HepG2 (cell line): ENCODE data around the gene CEP162. TPM values are rescaled to one million over a fixed set of nuclear protein-coding genes. Genes with fewer than 3 reads are reported as not detected.

ENCODE experiments used
- ATAC-seq: fragments of 200-7000 bp; cut with Tn5 transposase; 3 replicates; pipeline ENCODE4 v1.9.1; 2020; ENCODE audit warnings: mild to moderate bottlenecking, moderate library complexity
- BruUV-seq: library from RNA; stranded (reverse); fragments of 400-500 nt; replicated peaks from 2 replicates; lab custom pipeline; 2021; lab: Mats Ljungman, UMichigan
- CTCF ChIA-PET: fragments of 300-600 bp; formaldehyde crosslinking; extraction: SDS; loops from one replicate; lab custom pipeline; 2021; ENCODE audit warnings: low total read pairs, inconsistent platforms, low intra/inter-chr PET ratio; lab: Yijun Ruan, JAX
- POLR2A ChIA-PET: fragments of 350-600 bp; sonication (Branson Sonifier 250); formaldehyde crosslinking; loops from one replicate; lab custom pipeline; 2020; ENCODE audit warnings: antibody characterized with exemption, inconsistent platforms; lab: Yijun Ruan, JAX
- DNase-seq: peaks from one replicate; pipeline ENCODE4 v3.0.0-alpha.2; 2015; ENCODE audit warnings: low spot score
- FAIRE-seq: peaks from 3 replicates; lab custom pipeline; 2011; peaks lifted over from hg19 to GRCh38; lab: Jason Lieb, UNC
- H2AFZ ChIP-seq: one replicate; pipeline ENCODE4 v1.6.1; 2011; ENCODE audit warnings: low read length, inconsistent platforms
- H3K27ac ChIP-seq: fragments of 300-600 bp; 3 replicates; pipeline ENCODE4 v1.8.0; 2011; ENCODE audit warnings: mixed run types, mild to moderate bottlenecking, mixed read lengths, low read length, inconsistent platforms; ENCODE audit not compliant: insufficient read depth; ENCODE audit errors: extremely low read length
- H3K27me3 ChIP-seq, 2 experiments: fragments of 200-600 bp in 1 of 2; 2 replicates in 1 of 2; 3 replicates in 1 of 2; pipeline versions ENCODE4 v1.6.0 to v1.8.0; 2011; ENCODE audit warnings: low read length in 2 of 2, mild to moderate bottlenecking in 2 of 2, moderate library complexity in 2 of 2, inconsistent platforms in 1 of 2; ENCODE audit not compliant: insufficient read depth in 2 of 2, control insufficient read depth in 1 of 2
- H3K36me3 ChIP-seq, 2 experiments: fragments of 200-600 bp in 1 of 2; replicated peaks in 1 of 2; 2 replicates in 1 of 2; 3 replicates in 1 of 2; pipeline versions ENCODE4 v1.5.1 to v1.8.0; 2011; ENCODE audit warnings: low read length in 2 of 2, inconsistent platforms in 1 of 2; ENCODE audit not compliant: insufficient read depth in 2 of 2, control insufficient read depth in 1 of 2
- H3K4me1 ChIP-seq: 2 replicates; pipeline ENCODE4 v1.5.1; 2012; ENCODE audit warnings: low read length, inconsistent platforms; ENCODE audit not compliant: insufficient read depth
- H3K4me2 ChIP-seq: 2 replicates; pipeline ENCODE4 v1.6.0; 2011; ENCODE audit warnings: low read depth, low read length, inconsistent platforms
- H3K4me3 ChIP-seq, 3 experiments: fragments of 200-600 bp in 1 of 3; sonication (generic), shearing (Covaris generic) in 1 of 3; replicated peaks in 1 of 3; 2 replicates each; pipeline ENCODE4 v1.5.1; 2011 to 2016; ENCODE audit warnings: low read length in 3 of 3, inconsistent platforms in 2 of 3, low read depth in 2 of 3, mild to moderate bottlenecking in 2 of 3, control low read depth in 1 of 3, mixed read lengths in 1 of 3; ENCODE audit not compliant: insufficient read depth in 1 of 3
- H3K79me2 ChIP-seq: one replicate; pipeline ENCODE4 v1.6.1; 2011; ENCODE audit warnings: low read length, inconsistent platforms; ENCODE audit not compliant: insufficient read depth
- H3K9ac ChIP-seq: 2 replicates; pipeline ENCODE4 v1.6.0; 2011; ENCODE audit warnings: mild to moderate bottlenecking, low read depth, low read length, inconsistent platforms; ENCODE audit not compliant: insufficient read depth
- H3K9me3 ChIP-seq: 2 replicates; pipeline ENCODE4 v1.5.1; 2012; ENCODE audit warnings: mild to moderate bottlenecking, low read length
- H4K20me1 ChIP-seq: 2 replicates; pipeline ENCODE4 v1.6.0; 2011; ENCODE audit warnings: inconsistent platforms, mild to moderate bottlenecking, low read length, moderate library complexity; ENCODE audit not compliant: insufficient read depth
- ARID3A ChIP-seq: IDR thresholded peaks from 2 replicates; pipeline ENCODE4 v1.6.1; 2012; ENCODE audit warnings: low read depth, low read length, improper control_type of control experiment
- KAT7 ChIP-seq: IDR thresholded peaks from 2 replicates; pipeline ENCODE4 v1.6.1; 2018; ENCODE audit warnings: borderline replicate concordance, missing compliant biosample characterization
- MXD1 ChIP-seq: sonication (generic); formaldehyde crosslinking; IDR thresholded peaks from 2 replicates; pipeline ENCODE4 v1.4.0; 2020; ENCODE audit warnings: mild to moderate bottlenecking, missing genetic modification reagents
- NR0B2 ChIP-seq: sonication (generic); formaldehyde crosslinking; IDR thresholded peaks from 2 replicates; pipeline ENCODE4 v1.4.0; 2020; ENCODE audit warnings: mild to moderate bottlenecking, missing genetic modification reagents
- RERE ChIP-seq: IDR thresholded peaks from 2 replicates; pipeline ENCODE4 v1.6.1; 2016; ENCODE audit warnings: low read depth, missing genetic modification reagents, missing compliant biosample characterization
- SETDB1 ChIP-seq: sonication (generic); formaldehyde crosslinking; IDR thresholded peaks from 2 replicates; pipeline ENCODE4 v1.5.1; 2020; ENCODE audit warnings: missing genetic modification reagents, mild to moderate bottlenecking, borderline replicate concordance
- SRSF9 ChIP-seq: fragments of 200-400 bp; formaldehyde crosslinking; IDR thresholded peaks from 2 replicates; pipeline ENCODE4 v1.6.1; 2018; ENCODE audit warnings: borderline replicate concordance, mild to moderate bottlenecking, low read depth, low read length; ENCODE audit not compliant: insufficient read depth, poor library complexity, severe bottlenecking
- ZNF225 ChIP-seq: sonication (generic); formaldehyde crosslinking; IDR thresholded peaks from 2 replicates; pipeline ENCODE4 v1.4.0; 2020; ENCODE audit warnings: mild to moderate bottlenecking, missing genetic modification reagents
- ZNF367 ChIP-seq: sonication (generic); formaldehyde crosslinking; IDR thresholded peaks from 2 replicates; pipeline ENCODE4 v1.4.0; 2020; ENCODE audit warnings: missing genetic modification reagents, borderline replicate concordance
- WGBS: methylation state at CpG from one replicate; pipeline ENCODE4 v1.1.6; 2017; ENCODE audit warnings: low lambda C conversion rate; 5-methylcytosine and 5-hydroxymethylcytosine counted together
- in situ Hi-C: cut with HindIII; loops from 2 replicates; pipeline ENCODE4 v1.10.0; 2017; ENCODE audit warnings: low pct_unique_long_range_greater_than_20kb; ENCODE audit not compliant: extremely low pct_ligation_motif_present
- intact Hi-C: fragments of 100-400 bp; cut with micrococcal nuclease; formaldehyde crosslinking; loops from one replicate; pipeline ENCODE4 v1.10.0; 2022; ENCODE audit not compliant: unreplicated experiment
- polyA plus RNA-seq, 8 experiments: library from polyadenylated mRNA; depleted of rRNA in 3 of 8; stranded (reverse) in 7 of 8; unstranded in 1 of 8; fragments of >200 nt; fragmentation: Illumina TruSeq in 4 of 8; extraction: Trizol in 4 of 8; gene quantifications; 2 replicates each; pipeline versions ENCODE4 v1.2.1 to v1.2.3, GENCODE V29; 2011 to 2016; ENCODE audit warnings: low read depth in 4 of 8, missing spikeins in 1 of 8, mixed read lengths in 1 of 8; ENCODE audit not compliant: insufficient read depth in 1 of 8
- total RNA-seq, 5 experiments: library from RNA; depleted of rRNA; stranded (reverse); fragments of >200 nt; fragmentation: Illumina TruSeq; extraction: Trizol; gene quantifications; 2 replicates each; pipeline ENCODE4 v1.2.3, GENCODE V29; 2016; ENCODE audit warnings: low read depth in 1 of 5
- TF ChIP-seq, protein P1 (sequence below): sonication (generic); formaldehyde crosslinking; IDR thresholded peaks from 2 replicates; pipeline ENCODE4 v1.5.1; 2020; ENCODE audit warnings: mild to moderate bottlenecking, missing genetic modification reagents

The CEP162 gene
- total and polyA plus RNA-seq, 2 of the 13 experiments (the other 11 are each of a cell fraction or from before 2014, with no cell fraction given), result 0.50 to 7.9 TPM

DNA sequence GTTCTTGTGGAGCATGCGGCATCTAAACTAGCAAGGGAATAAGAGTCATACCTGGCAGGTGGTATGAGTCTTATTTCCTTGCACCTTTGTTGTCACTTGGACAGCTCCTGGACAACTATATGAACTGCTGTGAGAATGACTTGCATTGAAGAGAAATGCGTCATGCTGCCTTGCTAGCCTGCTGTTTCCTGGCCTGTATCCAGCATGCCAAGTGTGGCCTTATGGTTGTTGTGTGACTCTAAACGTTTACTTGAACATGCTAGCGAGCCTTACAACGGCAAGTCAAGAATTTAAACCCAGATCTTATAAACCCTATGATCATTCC, 90.4 kb downstream of the CEP162 start (continued):
- no peak for TF ChIP-seq RERE
- TF ChIP-seq ARID3A, result no peak

DNA sequence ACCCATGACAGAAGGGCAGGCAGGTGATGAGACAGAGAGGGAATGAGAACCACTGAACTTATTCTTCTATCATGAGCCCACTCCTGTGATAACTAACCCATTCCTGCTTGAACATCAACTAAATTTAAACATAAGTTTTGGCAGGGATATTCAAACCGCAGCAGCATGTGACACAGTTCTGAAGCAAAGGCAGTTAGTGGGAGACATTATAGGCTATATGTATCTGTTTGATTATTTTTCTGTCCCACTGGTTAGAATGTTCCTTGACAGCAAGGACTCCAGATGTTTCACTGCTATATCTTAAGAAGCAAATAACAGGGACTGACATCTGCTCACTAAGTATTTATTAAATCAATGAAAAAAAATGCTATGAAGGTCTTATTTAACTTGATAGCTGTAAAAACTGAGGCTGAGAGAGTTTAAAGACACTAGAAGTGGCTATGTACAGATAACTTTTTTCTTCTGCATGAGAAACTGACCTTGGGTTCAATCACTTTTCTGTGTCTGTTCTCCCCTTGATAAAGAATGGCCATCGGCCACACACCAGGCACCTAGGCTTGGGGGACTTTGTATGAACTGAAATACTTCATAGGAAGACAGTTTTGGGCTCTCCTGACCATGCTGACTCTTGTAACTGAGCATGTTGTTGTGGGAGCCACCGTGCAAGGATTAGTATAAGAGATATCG, 90.9 kb downstream of the CEP162 start:
- Histone ChIP-seq H3K9ac (no peak overlapping the region), H3K79me2 (no peaks in the 10 kb centered on the region), H3K27me3 (no peaks in the 10 kb centered on the region), H2AFZ (no peak overlapping the region), H3K4me3 (no peak overlapping the region), H3K4me1 (peaks cover 11% of the 10 kb centered on the region; the same call in 1 of the 2 replicates), H4K20me1 (no peaks in the 10 kb centered on the region), H3K4me2 (no peak overlapping the region), H3K27ac (no peak overlapping the region), H3K36me3 (peaks cover 2 to 4% of the 10 kb centered on the region in 2 experiments; a peak in 1 of 5 replicates), H3K9me3 (peaks cover 5% of the 10 kb centered on the region)
- in situ Hi-C loops (no loop called here), intact Hi-C loops (no loop called here)
- DNase-seq (no peak), FAIRE-seq (no peak), ATAC-seq (no peak)
- WGBS, result 91% methylated on average over 4 of the region's 4 CpGs
- CTCF ChIA-PET, result no interaction called here
- POLR2A ChIA-PET, result no interaction called here
- no TSS peak for BruUV-seq
- TF ChIP-seq ZNF225 (CRISPR knock-in tag), result no peak
- TF ChIP-seq KAT7 (CRISPR knock-in tag), result no peak
- TF ChIP-seq ZNF367, result no peak
- no peak for TF ChIP-seq MXD1 (CRISPR knock-in tag)
- no peak for TF ChIP-seq SETDB1 (CRISPR knock-in tag)
- no peak for TF ChIP-seq NR0B2 (CRISPR knock-in tag)
- no peak for TF ChIP-seq SRSF9
- TF ChIP-seq, protein P1, sequence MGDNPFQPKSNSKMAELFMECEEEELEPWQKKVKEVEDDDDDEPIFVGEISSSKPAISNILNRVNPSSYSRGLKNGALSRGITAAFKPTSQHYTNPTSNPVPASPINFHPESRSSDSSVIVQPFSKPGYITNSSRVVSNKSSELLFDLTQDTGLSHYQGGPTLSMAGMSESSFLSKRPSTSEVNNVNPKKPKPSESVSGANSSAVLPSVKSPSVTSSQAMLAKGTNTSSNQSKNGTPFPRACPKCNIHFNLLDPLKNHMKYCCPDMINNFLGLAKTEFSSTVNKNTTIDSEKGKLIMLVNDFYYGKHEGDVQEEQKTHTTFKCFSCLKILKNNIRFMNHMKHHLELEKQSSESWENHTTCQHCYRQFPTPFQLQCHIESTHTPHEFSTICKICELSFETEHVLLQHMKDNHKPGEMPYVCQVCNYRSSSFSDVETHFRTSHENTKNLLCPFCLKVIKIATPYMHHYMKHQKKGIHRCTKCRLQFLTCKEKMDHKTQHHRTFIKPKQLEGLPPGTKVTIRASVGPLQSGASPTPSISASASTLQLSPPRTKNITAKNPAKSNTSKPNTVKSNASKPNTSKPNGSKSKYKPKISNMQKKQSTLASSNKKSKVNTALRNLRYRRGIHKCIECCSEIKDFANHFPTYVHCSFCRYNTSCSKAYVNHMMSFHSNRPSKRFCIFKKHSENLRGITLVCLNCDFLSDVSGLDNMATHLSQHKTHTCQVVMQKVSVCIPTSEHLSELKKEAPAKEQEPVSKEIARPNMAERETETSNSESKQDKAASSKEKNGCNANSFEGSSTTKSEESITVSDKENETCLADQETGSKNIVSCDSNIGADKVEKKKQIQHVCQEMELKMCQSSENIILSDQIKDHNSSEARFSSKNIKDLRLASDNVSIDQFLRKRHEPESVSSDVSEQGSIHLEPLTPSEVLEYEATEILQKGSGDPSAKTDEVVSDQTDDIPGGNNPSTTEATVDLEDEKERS (CRISPR knock-in tag), result no peak
